WI38 (cell line): Measurements from ENCODE around the gene CASKIN1.

Experiments used
- H3K4me3 ChIP-seq: 2 replicates; pipeline ENCODE4 v1.5.1; 2011; ENCODE audit warnings: low read depth, mild to moderate bottlenecking, control low read depth, low read length
- CTCF ChIP-seq: IDR thresholded peaks from 2 replicates; pipeline ENCODE4 v1.5.1; 2012; ENCODE audit warnings: low read depth, mild to moderate bottlenecking, control low read depth, low read length

The CASKIN1 gene

GRCh38 chr16:2238838-2239675, 42.7 kb upstream of the CASKIN1 start:
- no peak overlapping the region for H3K4me3 ChIP-seq
- no peak for TF ChIP-seq CTCF

- TF ChIP-seq CTCF, result no peak
- H3K4me3 ChIP-seq, result no peak overlapping the region
These were observed 41.9 kb upstream of the CASKIN1 start for GRCh38 chr16:2238150-2238837.

- no peak for TF ChIP-seq CTCF
- H3K4me3 ChIP-seq, result no peak overlapping the region
These were observed 41.2 kb upstream of the CASKIN1 start for GRCh38 chr16:2237493-2238149.

- TF ChIP-seq CTCF, result no peak
- no peak overlapping the region for H3K4me3 ChIP-seq
These were observed 40.7 kb upstream of the CASKIN1 start for GRCh38 chr16:2237102-2237482.

- no peak within 1 kb of the TSS for H3K4me3 ChIP-seq
- TF ChIP-seq CTCF, result no peak
These were observed 40.1 kb upstream of the CASKIN1 start, which contains the start of gene DNASE1L2 for GRCh38 chr16:2236337-2237101. Gene DNASE1L2 (plus strand): TSS chr16:2236444. CDS start chr16:2236817, 373 bp downstream.

- H3K4me3 ChIP-seq, result no peak overlapping the region
- no peak for TF ChIP-seq CTCF
These were observed 39.4 kb upstream of the CASKIN1 start for GRCh38 chr16:2235695-2236336.
